HCT116 (cell line): ENCODE results near the gene DIAPH3. TPM values are rescaled to one million over a fixed set of nuclear protein-coding genes. Genes with fewer than 3 reads are reported as not detected.

Experiments
- ATAC-seq: fragments of 200-7000 bp; cut with Tn5 transposase; 2 replicates; pipeline ENCODE4 v1.9.1; 2020; ENCODE audit warnings: mild to moderate bottlenecking, moderate library complexity
- BruUV-seq: library from RNA; stranded (reverse); fragments of 400-500 nt; replicated peaks from 2 replicates; lab custom pipeline; 2021; lab: Mats Ljungman, UMichigan
- CTCF ChIA-PET: fragments of 300-600 bp; sonication (Branson Sonifier 250); formaldehyde crosslinking; loops from one replicate; lab custom pipeline; 2021; ENCODE audit warnings: antibody characterized with exemption; lab: Charles Lee
- POLR2A ChIA-PET: fragments of 300-600, 350-600 bp; sonication (Branson Sonifier 250); formaldehyde crosslinking; loops from one replicate; lab custom pipeline; 2021; ENCODE audit warnings: antibody characterized with exemption; lab: Charles Lee
- RAD21 ChIA-PET, 2 experiments: fragments of 300-600 bp; sonication (Branson Sonifier 250); formaldehyde crosslinking; loops; one replicate each; lab custom pipeline; 2023; ENCODE audit warnings: low total read pairs in 2 of 2; ENCODE audit not compliant: uncharacterized antibody in 2 of 2, unreplicated experiment in 2 of 2, low non-redundant PET in 1 of 2; lab: Charles Lee
- DNase-seq: peaks from one replicate; pipeline ENCODE4 v3.0.0-alpha.2; 2010; ENCODE audit warnings: low read depth, low spot score
- H2AFZ ChIP-seq: fragments of 200-600 bp; shearing (Covaris generic), sonication (generic); 2 replicates; pipeline ENCODE4 v1.6.1; 2017; ENCODE audit warnings: low read depth, mixed run types, mixed read lengths, antibody characterized with exemption, low read length; ENCODE audit not compliant: poor library complexity, severe bottlenecking
- H3K27ac ChIP-seq: 2 replicates; pipeline ENCODE4 v1.5.1; 2012; ENCODE audit warnings: low read depth, low read length
- H3K27me3 ChIP-seq: fragments of 200-600 bp; sonication (generic); 2 replicates; pipeline ENCODE4 v1.6.1; 2016; ENCODE audit warnings: mixed run types, low read length, mixed read lengths; ENCODE audit not compliant: insufficient read depth
- H3K36me3 ChIP-seq, 2 experiments: fragments of 200-500 bp in 1 of 2; fragments of 200-600 bp in 1 of 2; sonication (Bioruptor generic) in 1 of 2; sonication (generic) in 1 of 2; 2 replicates each; pipeline versions ENCODE4 v1.5.1 to v1.6.1; 2014 to 2016; ENCODE audit warnings: low read length in 2 of 2, inconsistent platforms in 1 of 2, mixed read lengths in 1 of 2, mixed run types in 1 of 2; ENCODE audit not compliant: insufficient read depth in 2 of 2, control insufficient read depth in 1 of 2
- H3K4me1 ChIP-seq, 2 experiments: fragments of 200-600 bp in 1 of 2; sonication (generic) in 1 of 2; 2 replicates each; pipeline versions ENCODE4 v1.5.1 to v1.6.1; 2012 to 2017; ENCODE audit warnings: low read length in 2 of 2, inconsistent platforms in 1 of 2, mild to moderate bottlenecking in 1 of 2, mixed read lengths in 1 of 2, mixed run types in 1 of 2, moderate library complexity in 1 of 2; ENCODE audit not compliant: insufficient read depth in 2 of 2, control insufficient read depth in 1 of 2
- H3K4me2 ChIP-seq: fragments of 200-600 bp; sonication (generic); 2 replicates; pipeline ENCODE4 v1.6.1; 2017; ENCODE audit warnings: mixed run types, low read length, mixed read lengths
- H3K4me3 ChIP-seq, 2 experiments: fragments of 200-600 bp in 1 of 2; sonication (generic) in 1 of 2; replicated peaks in 1 of 2; 2 replicates each; pipeline ENCODE4 v1.5.1; 2011 to 2016; ENCODE audit warnings: low read length in 2 of 2, control low read depth in 1 of 2, low read depth in 1 of 2, mild to moderate bottlenecking in 1 of 2, mixed read lengths in 1 of 2, mixed run types in 1 of 2
- H3K79me2 ChIP-seq: fragments of 200-600 bp; sonication (generic); 2 replicates; pipeline ENCODE4 v1.6.1; 2017; ENCODE audit warnings: mild to moderate bottlenecking, mixed run types, low read length, moderate library complexity, mixed read lengths; ENCODE audit not compliant: insufficient read depth
- H3K9ac ChIP-seq: fragments of 200-600 bp; sonication (generic); 2 replicates; pipeline ENCODE4 v1.6.1; 2016; ENCODE audit warnings: low read length, mixed read lengths
- H3K9me2 ChIP-seq: fragments of 200-600 bp; sonication (generic), shearing (Covaris generic); 2 replicates; pipeline ENCODE4 v1.6.1; 2017; ENCODE audit warnings: mixed run types, mild to moderate bottlenecking, moderate library complexity; ENCODE audit not compliant: insufficient read depth
- H3K9me3 ChIP-seq, 2 experiments: fragments of 200-500 bp in 1 of 2; fragments of 200-600 bp in 1 of 2; sonication (Bioruptor generic) in 1 of 2; sonication (generic) in 1 of 2; 2 replicates each; pipeline ENCODE4 v1.6.1; 2014 to 2017; ENCODE audit warnings: low read length in 2 of 2, mixed read lengths in 2 of 2, inconsistent platforms in 1 of 2, low read depth in 1 of 2, mild to moderate bottlenecking in 1 of 2, mixed run types in 1 of 2, moderate library complexity in 1 of 2; ENCODE audit not compliant: control insufficient read depth in 1 of 2, insufficient read depth in 1 of 2
- H4K20me1 ChIP-seq: fragments of 200-600 bp; sonication (generic), shearing (Covaris generic); 2 replicates; pipeline ENCODE4 v1.6.1; 2017; ENCODE audit warnings: mixed run types, mild to moderate bottlenecking, moderate library complexity; ENCODE audit not compliant: insufficient read depth
- CBX3 ChIP-seq: IDR thresholded peaks from 2 replicates; pipeline ENCODE4 v1.6.1; 2012; ENCODE audit warnings: low read depth
- ELF1 ChIP-seq: IDR thresholded peaks from 2 replicates; pipeline ENCODE4 v1.6.1; 2012; ENCODE audit warnings: low read depth, borderline replicate concordance
- EZH2 ChIP-seq: fragments of 200-600 bp; sonication (generic); IDR thresholded peaks from 2 replicates; pipeline ENCODE4 v1.6.1; 2017; ENCODE audit warnings: antibody characterized with exemption, mixed run types
- EZH2phosphoT487 ChIP-seq: fragments of 200-600 bp; IDR thresholded peaks from 2 replicates; pipeline ENCODE4 v1.6.1; 2018; ENCODE audit warnings: antibody characterized with exemption, borderline replicate concordance
- FOSL1 ChIP-seq: IDR thresholded peaks from 2 replicates; pipeline ENCODE4 v1.6.1; 2012; ENCODE audit warnings: low read depth
- MAX ChIP-seq: IDR thresholded peaks from 2 replicates; pipeline ENCODE4 v1.6.1; 2012
- POLR2AphosphoS5 ChIP-seq: IDR thresholded peaks from 2 replicates; pipeline ENCODE4 v1.6.1; 2011; ENCODE audit warnings: mild to moderate bottlenecking, low read depth, low read length, moderate library complexity
- SIN3A ChIP-seq: IDR thresholded peaks from 2 replicates; pipeline ENCODE4 v1.6.1; 2012; ENCODE audit warnings: low read depth
- SP1 ChIP-seq: IDR thresholded peaks from 2 replicates; pipeline ENCODE4 v1.6.1; 2012; ENCODE audit warnings: low read depth
- SRF ChIP-seq: IDR thresholded peaks from 2 replicates; pipeline ENCODE4 v1.6.1; 2012; ENCODE audit warnings: low read depth
- YY1 ChIP-seq: IDR thresholded peaks from 2 replicates; pipeline ENCODE4 v1.6.1; 2011; ENCODE audit warnings: low read length, low read depth, moderate library complexity, mild to moderate bottlenecking; ENCODE audit not compliant: insufficient replicate concordance; ENCODE audit errors: extremely low read depth
- ZBTB33 ChIP-seq: IDR thresholded peaks from 2 replicates; pipeline ENCODE4 v1.6.1; 2011; ENCODE audit warnings: mild to moderate bottlenecking, low read length, moderate library complexity; ENCODE audit not compliant: insufficient replicate concordance; ENCODE audit errors: extremely low read depth
- ZFX ChIP-seq: fragments of 450-650 bp; IDR thresholded peaks from 2 replicates; pipeline ENCODE4 v1.6.1; 2017
- intact Hi-C: fragments of 100-400 bp; cut with micrococcal nuclease; formaldehyde crosslinking; loops from 2 replicates; pipeline ENCODE4 v1.10.0; 2022
- total RNA-seq: library from RNA; stranded (reverse); gene quantifications from one replicate; pipeline ENCODE4 v1.2.1, GENCODE V29; 2021; ENCODE audit not compliant: unreplicated experiment
- TF ChIP-seq, protein P1 (sequence below): IDR thresholded peaks from 2 replicates; pipeline ENCODE4 v1.6.1; 2012; ENCODE audit warnings: low read depth

The DIAPH3 gene
- total RNA-seq, 1 experiment from 2014 or later, result 22.8 TPM

DNA sequence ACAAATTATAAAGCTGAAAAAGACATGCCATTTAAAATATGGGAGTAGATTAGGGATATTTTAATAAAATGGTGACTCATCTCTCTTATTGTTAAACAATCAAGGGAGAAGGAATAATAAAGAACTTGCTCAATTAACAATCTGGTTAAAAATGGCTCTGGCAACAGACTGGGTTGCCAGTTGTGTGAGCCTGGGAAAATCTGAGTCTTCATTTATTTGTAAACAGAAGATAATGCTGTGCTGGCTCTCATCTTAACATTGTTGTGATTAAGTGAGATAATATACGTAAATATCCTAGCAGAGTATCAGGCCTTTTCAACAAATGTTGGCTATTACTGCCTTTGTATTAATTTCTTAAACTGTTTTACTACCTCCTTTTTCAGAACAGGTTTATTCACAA lies 453.3 kb downstream of the DIAPH3 start:
- Histone ChIP-seq H3K9me2 (no peaks in the 10 kb centered on the region), H2AFZ (no peak overlapping the region), H3K4me3 (no peak overlapping the region), H3K9me3 (no peaks in the 10 kb centered on the region), H4K20me1 (no peaks in the 10 kb centered on the region), H3K79me2 (no peaks in the 10 kb centered on the region), H3K9ac (no peak overlapping the region), H3K4me2 (no peak overlapping the region), H3K27ac (no peak overlapping the region), H3K4me1 (no peaks in the 10 kb centered on the region), H3K36me3 (no peaks in the 10 kb centered on the region), H3K27me3 (no peaks in the 10 kb centered on the region)
- ATAC-seq (no peak), DNase-seq (no peak)
- BruUV-seq, result no TSS peak
- intact Hi-C loops, result no loop called here
- ChIA-PET RAD21 (no interaction called here), POLR2A (no interaction called here), CTCF (no interaction called here)
- no peak for TF ChIP-seq CBX3
- TF ChIP-seq MAX, result no peak
- TF ChIP-seq SIN3A, result no peak
- TF ChIP-seq EZH2, result no peak
- no peak for TF ChIP-seq FOSL1

- H3K9me3 ChIP-seq, result no peaks in the 10 kb centered on the region
- H3K4me3 ChIP-seq, result no peak overlapping the region
- no peaks in the 10 kb centered on the region for H4K20me1 ChIP-seq
- intact Hi-C loops, result no loop called here
- H2AFZ ChIP-seq, result no peak overlapping the region
- H3K4me1 ChIP-seq, result no peaks in the 10 kb centered on the region
- H3K9me2 ChIP-seq, result no peaks in the 10 kb centered on the region
- ATAC-seq (no peak), DNase-seq (no peak)
- ChIA-PET POLR2A (no interaction called here), CTCF (interaction anchor here (1.7 kb wide), 1 partner anchor 26 kb away, joined by 4 read pairs; no protein-coding TSS in a partner anchor), RAD21 (no interaction called here)
- H3K4me2 ChIP-seq, result no peak overlapping the region
- H3K27ac ChIP-seq, result no peak overlapping the region
- BruUV-seq, result no TSS peak
- H3K79me2 ChIP-seq, result no peaks in the 10 kb centered on the region
- no peaks in the 10 kb centered on the region for H3K27me3 ChIP-seq
- no peak overlapping the region for H3K9ac ChIP-seq
- H3K36me3 ChIP-seq, result no peaks in the 10 kb centered on the region
- no peak for TF ChIP-seq SP1
- TF ChIP-seq ZFX, result no peak
- TF ChIP-seq, protein P1, sequence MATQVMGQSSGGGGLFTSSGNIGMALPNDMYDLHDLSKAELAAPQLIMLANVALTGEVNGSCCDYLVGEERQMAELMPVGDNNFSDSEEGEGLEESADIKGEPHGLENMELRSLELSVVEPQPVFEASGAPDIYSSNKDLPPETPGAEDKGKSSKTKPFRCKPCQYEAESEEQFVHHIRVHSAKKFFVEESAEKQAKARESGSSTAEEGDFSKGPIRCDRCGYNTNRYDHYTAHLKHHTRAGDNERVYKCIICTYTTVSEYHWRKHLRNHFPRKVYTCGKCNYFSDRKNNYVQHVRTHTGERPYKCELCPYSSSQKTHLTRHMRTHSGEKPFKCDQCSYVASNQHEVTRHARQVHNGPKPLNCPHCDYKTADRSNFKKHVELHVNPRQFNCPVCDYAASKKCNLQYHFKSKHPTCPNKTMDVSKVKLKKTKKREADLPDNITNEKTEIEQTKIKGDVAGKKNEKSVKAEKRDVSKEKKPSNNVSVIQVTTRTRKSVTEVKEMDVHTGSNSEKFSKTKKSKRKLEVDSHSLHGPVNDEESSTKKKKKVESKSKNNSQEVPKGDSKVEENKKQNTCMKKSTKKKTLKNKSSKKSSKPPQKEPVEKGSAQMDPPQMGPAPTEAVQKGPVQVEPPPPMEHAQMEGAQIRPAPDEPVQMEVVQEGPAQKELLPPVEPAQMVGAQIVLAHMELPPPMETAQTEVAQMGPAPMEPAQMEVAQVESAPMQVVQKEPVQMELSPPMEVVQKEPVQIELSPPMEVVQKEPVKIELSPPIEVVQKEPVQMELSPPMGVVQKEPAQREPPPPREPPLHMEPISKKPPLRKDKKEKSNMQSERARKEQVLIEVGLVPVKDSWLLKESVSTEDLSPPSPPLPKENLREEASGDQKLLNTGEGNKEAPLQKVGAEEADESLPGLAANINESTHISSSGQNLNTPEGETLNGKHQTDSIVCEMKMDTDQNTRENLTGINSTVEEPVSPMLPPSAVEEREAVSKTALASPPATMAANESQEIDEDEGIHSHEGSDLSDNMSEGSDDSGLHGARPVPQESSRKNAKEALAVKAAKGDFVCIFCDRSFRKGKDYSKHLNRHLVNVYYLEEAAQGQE, result no peak
- TF ChIP-seq EZH2, result no peak
- TF ChIP-seq POLR2AphosphoS5, result no peak
- TF ChIP-seq EZH2phosphoT487, result no peak
- no peak for TF ChIP-seq ZBTB33
- no peak for TF ChIP-seq SRF
- TF ChIP-seq CBX3, result no peak
- TF ChIP-seq YY1, result no peak
- no peak for TF ChIP-seq ELF1
These were observed 457.4 kb downstream of the DIAPH3 start for GRCh38 chr13:59706101-59706976.
